RCC 7860 (cell line): ENCODE results near the gene MBD5.
A peak's percentile ranks its signal among the peaks of the same experiment; 100 is the strongest.

Experiments used
- DNase-seq: peaks from one replicate; pipeline ENCODE4 v3.0.0-alpha.2; 2015; ENCODE audit warnings: low spot score
- FAIRE-seq: peaks from 2 replicates; lab custom pipeline; 2012; peaks lifted over from hg19 to GRCh38; lab: Jason Lieb, UNC

Gene MBD5

DNA sequence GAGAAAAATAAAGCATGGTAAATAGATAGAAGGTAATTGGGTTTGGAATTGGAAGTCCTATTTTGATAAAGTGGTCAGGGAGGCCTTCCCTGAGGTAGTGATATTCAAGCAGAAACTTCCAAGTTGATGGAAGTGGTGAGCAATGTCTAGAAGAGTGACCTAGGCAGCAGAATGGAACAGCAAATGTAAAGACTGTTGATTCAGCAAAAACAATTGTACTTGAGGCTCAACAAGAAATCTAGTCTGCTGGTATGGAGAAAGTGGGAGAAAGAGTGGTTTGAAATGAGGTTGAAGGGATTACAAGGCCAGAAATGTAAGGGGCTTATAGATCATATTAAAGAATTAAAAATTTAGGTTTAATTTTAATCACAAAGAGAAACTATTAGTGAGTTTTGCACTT lies 181.3 kb downstream of the MBD5 start:
- no peak for FAIRE-seq

GRCh38 chr2:148207111-148207510 lies 186.2 kb downstream of the MBD5 start:
- DNase-seq (no peak), FAIRE-seq (no peak)

More for the DNA sequence above, 181.3 kb downstream of the MBD5 start:
- DNase-seq: no peak

GRCh38 chr2:148209603-148210002 lies 188.7 kb downstream of the MBD5 start:
- DNase-seq: no peak
- FAIRE-seq: no peak

DNA sequence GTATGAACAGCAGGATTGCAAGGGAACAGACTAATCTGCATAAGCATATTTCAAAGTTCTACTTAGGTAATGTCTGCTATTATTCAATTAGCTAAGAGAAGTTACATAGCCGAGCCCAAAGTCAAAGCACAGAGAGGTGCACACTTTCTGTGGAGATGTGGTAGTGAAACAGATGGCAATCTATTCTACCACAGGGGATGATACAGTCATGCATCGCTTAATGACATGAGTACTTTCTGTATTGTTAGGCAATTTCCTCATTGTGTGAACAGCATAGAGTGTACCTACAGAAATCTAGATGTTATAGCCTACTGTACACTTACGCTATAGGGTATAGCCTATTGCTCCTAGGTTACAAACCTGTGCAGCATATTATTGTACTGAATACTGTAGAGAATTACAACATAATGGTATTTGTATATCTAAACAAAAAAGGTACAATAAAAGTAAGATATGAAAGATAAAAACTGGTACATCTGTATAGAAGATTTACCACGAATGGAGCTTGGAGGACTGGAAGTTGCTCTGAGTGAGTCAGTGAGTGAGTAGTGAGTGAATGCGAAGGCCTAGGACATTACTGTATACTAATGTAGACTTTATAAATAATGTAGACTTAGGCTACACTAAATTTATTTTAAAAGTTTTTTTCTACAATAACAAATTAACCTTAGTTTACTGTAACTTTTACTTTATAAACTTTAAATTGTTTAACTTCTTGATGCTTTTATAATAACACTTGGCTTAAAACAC lies 197.6 kb downstream of the MBD5 start:
- peak; percentile 36 for FAIRE-seq
- no peak for DNase-seq

GRCh38 chr2:148221166-148221565 lies 200.3 kb downstream of the MBD5 start:
- FAIRE-seq (no peak), DNase-seq (no peak)

DNA sequence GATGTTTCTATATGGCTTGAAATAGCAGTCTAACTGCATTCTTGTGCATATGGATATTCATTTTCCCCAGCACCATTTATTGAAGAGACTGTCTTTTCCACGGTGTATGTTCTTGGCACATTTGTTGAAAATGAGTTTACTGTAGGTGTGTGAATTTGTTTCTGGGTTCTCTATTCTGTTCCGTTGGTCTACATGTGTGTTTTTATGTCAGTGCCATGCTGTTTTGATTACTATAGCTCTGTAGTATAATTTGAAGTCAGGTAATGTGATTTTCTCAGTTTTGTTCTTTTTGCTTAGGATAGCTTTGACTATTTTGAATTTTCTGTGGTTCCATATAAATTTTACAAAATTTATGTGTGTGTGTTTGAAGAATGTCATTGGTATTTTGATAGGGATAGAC lies 201.0 kb downstream of the MBD5 start:
- no peak for DNase-seq
- FAIRE-seq: no peak

GRCh38 chr2:148231858-148232257 lies 211.0 kb downstream of the MBD5 start:
- FAIRE-seq: no peak

GRCh38 chr2:148234143-148234542 lies 213.3 kb downstream of the MBD5 start:
- FAIRE-seq (no peak), DNase-seq (no peak)

More at GRCh38 chr2:148231858-148232257, 211.0 kb downstream of the MBD5 start:
- no peak for DNase-seq

GRCh38 chr2:148237911-148238310 lies 217.0 kb downstream of the MBD5 start:
- FAIRE-seq: no peak

GRCh38 chr2:148238561-148238960 lies 217.7 kb downstream of the MBD5 start:
- FAIRE-seq (no peak), DNase-seq (no peak)

More at GRCh38 chr2:148237911-148238310, 217.0 kb downstream of the MBD5 start:
- no peak for DNase-seq

DNA sequence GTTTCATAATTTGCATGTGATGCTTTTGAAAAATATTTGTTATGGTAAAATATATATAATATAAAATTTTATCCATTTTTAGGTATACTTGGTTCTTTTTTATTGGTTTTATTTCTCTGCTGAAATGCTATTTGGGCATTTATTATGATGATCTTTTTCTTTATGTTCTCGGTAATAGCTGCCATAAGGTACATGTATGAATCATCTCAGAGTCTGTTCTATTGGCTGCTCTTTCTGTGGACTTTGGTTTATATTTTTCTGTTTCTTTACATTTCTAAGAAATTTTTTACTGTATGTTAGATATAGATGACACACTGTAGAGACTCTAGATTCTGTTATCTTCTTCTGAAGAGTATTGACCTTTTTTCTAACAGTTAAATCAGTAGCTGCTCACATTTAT lies 219.9 kb downstream of the MBD5 start:
- no peak for FAIRE-seq

GRCh38 chr2:148244593-148245292 lies 223.9 kb downstream of the MBD5 start:
- FAIRE-seq (peak; percentile 87), DNase-seq (peak; percentile 59)

More for the DNA sequence above, 219.9 kb downstream of the MBD5 start:
- no peak for DNase-seq

DNA sequence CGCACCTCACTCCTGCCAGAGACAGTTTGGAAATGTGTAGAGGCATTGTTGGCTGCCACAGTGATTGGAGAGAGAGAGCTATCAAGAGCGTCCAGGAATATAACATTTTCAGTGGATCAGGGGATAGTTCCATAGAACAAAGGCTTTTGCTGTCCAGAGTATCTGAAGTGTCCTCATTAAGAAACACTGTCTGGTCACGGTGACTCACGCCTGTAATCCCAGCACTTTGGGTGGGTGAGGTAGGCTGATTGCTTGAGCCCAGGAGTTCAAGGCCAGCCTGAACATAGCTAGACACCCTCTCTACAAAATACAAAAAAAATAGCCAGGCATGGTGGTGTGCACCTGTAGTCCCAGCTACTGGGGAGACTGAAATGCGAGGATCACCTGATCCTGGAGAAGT lies 231.1 kb downstream of the MBD5 start:
- FAIRE-seq (no peak), DNase-seq (no peak)

DNA sequence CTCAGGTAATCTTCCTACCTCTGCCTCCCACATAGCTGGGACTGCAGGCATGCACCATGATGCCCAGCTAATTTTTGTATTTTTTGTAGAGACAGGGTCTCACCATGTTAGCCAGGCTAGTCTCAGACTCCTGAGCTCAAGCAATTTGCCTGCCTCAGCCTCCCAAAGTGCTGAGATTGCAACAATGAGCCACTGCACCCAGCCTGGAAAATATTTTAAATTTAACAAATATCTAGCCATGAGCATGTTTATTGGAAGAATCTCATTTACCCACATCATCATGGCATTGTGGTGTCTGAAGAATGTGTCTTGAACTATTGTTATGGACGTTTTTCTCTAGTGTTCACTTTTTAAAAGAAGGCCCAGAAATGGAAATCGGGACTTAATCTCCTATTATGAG lies 231.8 kb downstream of the MBD5 start:
- no peak for DNase-seq
- FAIRE-seq: no peak

DNA sequence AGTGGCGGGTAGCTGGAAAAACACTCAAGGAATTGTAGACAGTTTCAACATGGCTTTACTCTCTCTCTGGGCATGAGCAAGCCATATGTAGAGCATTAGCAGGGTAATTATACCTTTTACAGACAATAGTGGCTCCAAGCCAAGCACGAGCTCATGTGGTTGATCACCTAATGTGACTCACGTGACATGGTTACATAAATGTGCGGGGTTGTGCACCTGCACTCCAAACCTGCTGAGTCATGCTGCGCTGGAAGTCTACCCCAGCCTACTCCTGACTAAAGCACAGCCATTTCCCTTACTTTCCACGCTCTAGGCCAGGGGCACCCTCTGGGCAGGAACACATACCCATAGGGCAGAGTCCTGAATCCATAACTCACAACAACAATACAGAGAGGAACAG lies 232.8 kb downstream of the MBD5 start:
- DNase-seq (peak; percentile 27), FAIRE-seq (no peak)

GRCh38 chr2:148255929-148256328 lies 235.0 kb downstream of the MBD5 start:
- DNase-seq (no peak), FAIRE-seq (no peak)

GRCh38 chr2:148257276-148257675 lies 236.4 kb downstream of the MBD5 start:
- DNase-seq: no peak
- FAIRE-seq: no peak

- FAIRE-seq (no peak), DNase-seq (no peak)
These were observed 237.2 kb downstream of the MBD5 start for GRCh38 chr2:148258124-148258523.

DNA sequence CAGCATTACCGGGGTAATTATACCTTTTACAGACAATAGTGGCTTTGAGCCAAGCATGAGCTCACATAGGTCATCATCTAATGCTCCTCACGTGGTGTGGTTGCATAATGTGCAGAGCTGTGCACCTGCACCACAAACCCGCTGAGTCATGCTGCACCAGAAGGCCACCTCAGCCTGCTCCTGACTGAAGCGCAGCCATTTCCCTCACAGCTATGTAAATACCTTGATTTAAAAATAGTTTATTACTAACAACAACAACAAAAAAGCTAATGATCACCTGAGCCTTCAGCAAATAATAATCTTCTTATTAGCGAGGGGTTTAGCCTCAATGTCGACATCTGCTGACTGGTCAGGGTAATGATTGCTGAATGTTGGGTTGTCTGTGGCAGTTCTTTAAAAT lies 238.8 kb downstream of the MBD5 start:
- FAIRE-seq (no peak), DNase-seq (peak; percentile 47)

- DNase-seq (no peak), FAIRE-seq (no peak)
These were observed 243.0 kb downstream of the MBD5 start for GRCh38 chr2:148263890-148264289.

DNA sequence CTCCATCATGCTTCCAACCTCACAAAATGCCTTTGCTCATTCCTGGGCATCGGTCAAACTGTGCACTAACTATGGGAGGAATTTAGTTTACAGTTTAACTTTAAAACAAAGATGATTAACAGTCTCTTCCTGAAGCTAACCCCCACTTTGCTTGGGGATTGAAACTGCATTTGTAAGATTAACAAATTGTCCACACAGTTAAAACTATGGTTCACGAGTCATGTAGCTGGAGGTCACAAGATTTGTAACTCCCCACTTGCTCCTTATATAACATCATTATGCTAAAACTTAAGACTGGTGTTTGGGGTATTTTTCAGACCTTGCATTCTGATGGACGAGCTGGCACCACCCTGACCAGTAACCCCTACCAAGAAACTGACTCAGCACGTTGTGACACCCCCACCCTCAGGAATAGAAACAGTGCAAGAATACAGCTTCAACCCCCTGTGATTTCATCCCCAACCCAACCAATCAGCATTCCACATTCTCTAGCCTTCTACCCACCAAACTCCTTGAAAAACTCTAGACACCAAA lies 252.3 kb downstream of the MBD5 start:
- peak; percentile 85 for DNase-seq
- FAIRE-seq: peak; percentile 98

- no peak for DNase-seq
- FAIRE-seq: no peak
These were observed 258.3 kb downstream of the MBD5 start for GRCh38 chr2:148279216-148279615.
